ENCODE results near the gene ATRN. TPM values are rescaled to one million over a fixed set of nuclear protein-coding genes. Genes with fewer than 3 reads are reported as not detected.

The ATRN gene
- total and polyA plus RNA-seq, 2 of the 8 experiments (the other 6 are each of a cell fraction or from before 2014, with no cell fraction given) = 12.0 to 17.4 TPM

DNA sequence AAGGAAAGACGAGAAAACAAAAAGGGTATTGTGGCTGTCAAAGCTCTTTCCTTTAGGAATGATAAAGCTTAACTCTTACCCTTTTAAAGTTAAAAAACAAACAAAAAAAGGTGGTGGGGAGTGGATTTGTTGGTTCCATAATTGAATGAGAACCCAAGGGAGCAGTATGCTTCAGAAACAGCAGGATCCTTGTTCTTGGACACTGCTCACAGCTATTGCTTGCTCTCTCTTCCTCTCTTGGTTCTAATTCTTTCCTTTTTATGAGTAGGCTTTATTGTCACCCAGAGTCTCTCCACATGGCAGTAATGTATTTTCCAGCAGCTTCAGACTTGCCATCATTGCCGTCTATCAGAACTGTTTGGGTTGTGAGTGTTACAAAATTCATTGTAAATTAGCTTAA, 18.7 kb upstream of the ATRN start (continued):
- TF ChIP-seq, protein P1, sequence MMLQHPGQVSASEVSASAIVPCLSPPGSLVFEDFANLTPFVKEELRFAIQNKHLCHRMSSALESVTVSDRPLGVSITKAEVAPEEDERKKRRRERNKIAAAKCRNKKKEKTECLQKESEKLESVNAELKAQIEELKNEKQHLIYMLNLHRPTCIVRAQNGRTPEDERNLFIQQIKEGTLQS (IDR thresholded peaks at IDR 0.05; ENCODE audit: insufficient read depth, low read depth, low read length) = no peak

All from H1 (cell line).